Stimulated activated naive B cell treated with anti-CD40 and anti-IgM and Interleukin-4, amounts not matched to agents 10 μg/mL and 1 μg/mL and 100 μg/mL, for 72 hours (primary cell): Measurements from ENCODE around the gene NEMP1.

Experiments used
- ATAC-seq, 2 donors: fragments of 150-1000 bp; cut with Tn5 transposase; replicated peaks; 2 replicates each; pipeline ENCODE4 v1.10.0; 2021; ENCODE audit warnings: moderate library complexity in 1 of 2
- DNase-seq: peaks from one replicate; pipeline ENCODE4 v3.0.0; 2021
- H3K27ac Mint-ChIP-seq: one replicate; pipeline ENCODE4 v1.8.0; 2022; ENCODE audit warnings: mild to moderate bottlenecking, mixed read lengths
- H3K27me3 Mint-ChIP-seq, 2 donors: one replicate each; pipeline ENCODE4 v1.8.0; 2022; ENCODE audit warnings: mixed read lengths in 2 of 2
- H3K36me3 Mint-ChIP-seq, 2 donors: one replicate each; pipeline ENCODE4 v1.8.0; 2022; ENCODE audit warnings: mixed read lengths in 2 of 2, mild to moderate bottlenecking in 1 of 2
- H3K4me1 Mint-ChIP-seq, 2 donors: one replicate each; pipeline ENCODE4 v1.8.0; 2022; ENCODE audit warnings: mixed read lengths in 2 of 2, mild to moderate bottlenecking in 1 of 2
- H3K4me3 Mint-ChIP-seq, 2 donors: one replicate each; pipeline ENCODE4 v1.8.0; 2022; ENCODE audit warnings: mild to moderate bottlenecking in 2 of 2, mixed read lengths in 2 of 2, moderate library complexity in 1 of 2
- H3K9me3 Mint-ChIP-seq, 2 donors: one replicate each; pipeline ENCODE4 v1.8.0; 2022; ENCODE audit warnings: mixed read lengths in 2 of 2, mild to moderate bottlenecking in 1 of 2

Gene NEMP1

GRCh38 chr12:57005980-57006808, 72.4 kb downstream of the NEMP1 start, which contains the start of gene ZBTB39:
Gene ZBTB39, minus strand, starts transcription at chr12:57006546. Its CDS starts 1,629 bp downstream, at chr12:57004917.
- Mint-ChIP-seq H3K36me3 (peaks cover 21 to 25% of the 10 kb centered on the region in 2 donors), H3K9me3 (no peaks in the 10 kb centered on the region), H3K4me1 (peaks cover 37 to 55% of the 10 kb centered on the region in 2 donors), H3K27me3 (no peaks in the 10 kb centered on the region), H3K4me3 (peak within 1 kb of the TSS; percentile 87 to 88), H3K27ac (peak within 1 kb of the TSS; percentile 84)
- peak; percentile 83 to 90 for ATAC-seq
- peak; percentile 64 for DNase-seq
